DMS153 treated with DMSO at 0.1 percent for 48 hours (cell line): ENCODE results near the gene PXDN.

ENCODE experiments used
- DNase-seq: peaks from one replicate; lab custom pipeline; 2025; ENCODE audit not compliant: unreplicated experiment; lab: John Stamatoyannopoulos, UW

The PXDN gene

DNA sequence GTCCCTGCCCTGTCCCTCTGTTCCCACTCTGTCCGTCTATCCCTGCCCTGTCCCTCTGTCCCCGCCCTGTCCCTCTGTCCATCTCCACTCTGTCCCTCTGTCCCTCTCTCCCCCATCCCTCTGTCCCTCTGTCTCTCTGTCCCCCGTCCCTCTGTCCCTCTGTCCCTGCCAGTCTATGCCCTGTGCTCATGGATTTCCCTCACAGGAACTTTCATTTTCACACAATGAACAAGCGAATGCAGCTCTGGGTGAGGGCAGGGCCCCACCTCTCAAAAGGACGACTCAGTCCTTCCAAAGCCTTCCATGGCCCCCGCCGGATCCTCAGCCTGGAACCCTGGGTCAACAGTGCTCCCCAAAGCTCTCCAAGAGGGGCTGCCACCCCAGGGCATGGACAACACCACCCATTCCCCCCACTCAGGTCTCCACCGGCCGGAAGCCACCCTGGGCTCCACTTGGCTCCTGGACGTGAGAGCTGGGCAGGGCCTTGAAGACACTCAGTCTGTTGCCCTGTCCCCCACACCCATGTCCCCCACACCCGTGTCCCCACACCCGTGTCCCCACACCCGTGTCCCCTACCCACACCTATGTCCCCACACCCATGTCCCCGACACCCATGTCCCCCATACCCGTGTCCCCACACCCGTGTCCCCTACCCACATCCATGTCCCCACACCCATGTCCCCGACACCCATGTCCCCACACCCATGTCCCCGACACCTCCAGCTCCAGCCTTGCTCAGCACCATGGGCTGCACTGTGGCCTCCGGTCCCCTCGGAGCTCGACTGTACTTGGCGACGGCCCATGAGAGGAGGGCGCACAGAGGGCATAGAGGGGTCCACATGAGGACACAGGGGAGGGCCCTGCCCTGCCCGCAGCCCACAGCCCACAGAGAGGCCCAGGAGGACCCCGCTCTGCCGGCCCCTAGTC, 156.0 kb downstream of the PXDN start:
- no peak for DNase-seq

GRCh38 chr2:1586923-1587840, 157.1 kb downstream of the PXDN start:
- DNase-seq, result no peak

GRCh38 chr2:1586251-1586922, 157.9 kb downstream of the PXDN start:
- no peak for DNase-seq

- no peak for DNase-seq
These were observed 158.7 kb downstream of the PXDN start for GRCh38 chr2:1585635-1586034.

- DNase-seq, result no peak
These were observed 159.4 kb downstream of the PXDN start for GRCh38 chr2:1584691-1585485.

GRCh38 chr2:1584051-1584531, 160.2 kb downstream of the PXDN start:
- DNase-seq, result no peak

GRCh38 chr2:1582891-1583341, 161.4 kb downstream of the PXDN start:
- no peak for DNase-seq

DNA sequence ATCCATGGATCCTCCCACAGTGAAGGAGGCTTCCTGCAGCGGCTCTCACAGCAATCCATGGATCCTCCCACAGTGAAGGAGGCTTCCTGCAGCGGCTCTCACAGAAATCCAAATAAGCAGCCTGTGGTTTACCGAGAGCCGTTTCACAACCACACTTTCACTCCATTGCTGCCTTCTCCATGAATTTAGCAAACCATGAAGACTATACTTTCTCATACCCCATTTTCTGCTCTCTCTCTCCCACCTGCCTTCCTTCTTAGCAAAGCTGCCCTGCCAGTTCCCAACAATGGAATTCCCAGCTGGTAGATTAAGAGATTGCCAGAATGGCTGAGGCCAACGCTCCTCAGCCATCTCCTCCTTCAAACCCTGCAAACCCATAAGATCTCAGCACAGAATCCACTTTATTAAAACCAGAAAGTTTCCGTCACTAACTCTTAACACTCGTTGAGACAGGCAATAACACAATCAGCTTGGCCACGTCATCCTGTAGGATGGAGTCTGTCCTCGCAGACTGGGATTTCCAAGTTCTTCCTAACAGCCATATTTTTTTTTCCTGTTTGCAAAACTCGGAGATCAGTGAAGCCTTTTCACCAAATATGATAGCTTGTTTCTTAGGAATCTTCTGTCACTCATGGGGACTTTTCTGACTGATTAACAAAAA, 162.2 kb downstream of the PXDN start:
- DNase-seq, result no peak
